Activated CD4-positive, alpha-beta memory T cell treated with anti-CD3 and anti-CD28 coated beads for 36 hours (primary cell): Measurements from ENCODE around the gene C1orf167. TPM values are rescaled to one million over a fixed set of nuclear protein-coding genes. Genes with fewer than 3 reads are reported as not detected.

Experiments used
- CTCF ChIA-PET: fragments of 350-600 bp; sonication (Branson Sonifier 250); formaldehyde crosslinking; loops from one replicate; lab custom pipeline; 2021; ENCODE audit warnings: antibody characterized with exemption, inconsistent platforms; lab: Charles Lee
- POLR2A ChIA-PET: fragments of 350-600 bp; sonication (Branson Sonifier 250); formaldehyde crosslinking; loops from one replicate; lab custom pipeline; 2021; ENCODE audit warnings: antibody characterized with exemption; lab: Charles Lee
- DNase-seq: peaks from one replicate; pipeline ENCODE4 v3.0.0-alpha.2; 2020
- H3K27ac Mint-ChIP-seq: one replicate; pipeline ENCODE4 v1.8.0; 2021; ENCODE audit warnings: mixed read lengths
- H3K27me3 Mint-ChIP-seq: one replicate; pipeline ENCODE4 v1.8.0; 2021; ENCODE audit warnings: mixed read lengths
- H3K36me3 Mint-ChIP-seq: one replicate; pipeline ENCODE4 v1.8.0; 2021; ENCODE audit warnings: mixed read lengths
- H3K4me1 Mint-ChIP-seq: one replicate; pipeline ENCODE4 v1.8.0; 2021; ENCODE audit warnings: low read depth, mixed read lengths
- H3K4me3 Mint-ChIP-seq: one replicate; pipeline ENCODE4 v1.8.0; 2021; ENCODE audit warnings: mild to moderate bottlenecking, mixed read lengths
- H3K9me3 Mint-ChIP-seq: one replicate; pipeline ENCODE4 v1.8.0; 2021; ENCODE audit warnings: mixed read lengths
- intact Hi-C: fragments of 100-400 bp; cut with micrococcal nuclease; formaldehyde crosslinking; loops from one replicate; pipeline ENCODE4 v1.15.1; 2023
- total RNA-seq, 2 experiments: library from RNA; stranded (reverse); gene quantifications; one replicate each; pipeline ENCODE4 v1.2.3, GENCODE V29; 2021

C1orf167 gene
- total RNA-seq, 2 experiments from 2014 or later, result not detected

GRCh38 chr1:11736746-11737639, 25.0 kb upstream of the C1orf167 start:
- Mint-ChIP-seq H3K9me3 (no peaks in the 10 kb centered on the region), H3K27ac (peak overlapping the region; percentile 85), H3K4me1 (peaks cover 50% of the 10 kb centered on the region), H3K4me3 (peak overlapping the region; percentile 96), H3K27me3 (no peaks in the 10 kb centered on the region), H3K36me3 (no peaks in the 10 kb centered on the region)
- POLR2A ChIA-PET, result interaction anchor here (0.8 to 1.7 kb wide), 4 partner anchors 69 to 173 kb away, joined by 3 to 11 read pairs (median 4); partner anchors contain the start of genes CLCN6 and FBXO6
- peak; percentile 60 for DNase-seq
- CTCF ChIA-PET, result interaction anchor here (1.2 to 4.2 kb wide), 4 partner anchors 12 to 87 kb away, joined by 3 to 35 read pairs (median 9); partner anchors contain the start of gene FBXO6
- intact Hi-C loops, result loop anchor here (5.0 kb wide), 1 partner anchor 70 kb away; the partner anchor contains the start of genes CLCN6 and MTHFR

GRCh38 chr1:11738096-11738495, 23.9 kb upstream of the C1orf167 start:
- CTCF ChIA-PET, result interaction anchor here (1.2 to 4.2 kb wide), 3 partner anchors 18 to 88 kb away, joined by 3 to 35 read pairs (median 11); partner anchors contain the start of gene FBXO6
- intact Hi-C loops, result loop anchor here (5.0 kb wide), 1 partner anchor 69 kb away; the partner anchor contains the start of genes CLCN6 and MTHFR
- Mint-ChIP-seq H3K36me3 (no peaks in the 10 kb centered on the region), H3K9me3 (no peaks in the 10 kb centered on the region), H3K27me3 (no peaks in the 10 kb centered on the region), H3K4me1 (peaks cover 53% of the 10 kb centered on the region), H3K27ac (no peak overlapping the region), H3K4me3 (no peak overlapping the region)
- DNase-seq, result no peak
- POLR2A ChIA-PET, result interaction anchor here (1.7 kb wide), 1 partner anchor 170 kb away, joined by 11 read pairs; no protein-coding TSS in a partner anchor

GRCh38 chr1:11738783-11739182, 23.2 kb upstream of the C1orf167 start:
- no peaks in the 10 kb centered on the region for H3K9me3 Mint-ChIP-seq
- no peak for DNase-seq
- CTCF ChIA-PET, result no interaction called here
- intact Hi-C loops, result loop anchor here (5.0 kb wide), 1 partner anchor 69 kb away; the partner anchor contains the start of genes CLCN6 and MTHFR
- H3K27ac Mint-ChIP-seq, result no peak overlapping the region
- H3K4me1 Mint-ChIP-seq, result peaks cover 52% of the 10 kb centered on the region
- no peaks in the 10 kb centered on the region for H3K36me3 Mint-ChIP-seq
- H3K27me3 Mint-ChIP-seq, result no peaks in the 10 kb centered on the region
- no peak overlapping the region for H3K4me3 Mint-ChIP-seq
- POLR2A ChIA-PET, result no interaction called here

GRCh38 chr1:11740258-11741192, 21.5 kb upstream of the C1orf167 start:
- Mint-ChIP-seq H3K27ac (peak overlapping the region; percentile 38), H3K4me1 (peaks cover 52% of the 10 kb centered on the region), H3K9me3 (no peaks in the 10 kb centered on the region), H3K36me3 (no peaks in the 10 kb centered on the region), H3K27me3 (no peaks in the 10 kb centered on the region), H3K4me3 (no peak overlapping the region)
- DNase-seq, result peak; percentile 57
- ChIA-PET POLR2A (interaction anchor here (0.7 to 1.8 kb wide), 2 partner anchors 16 to 168 kb away, joined by 3 to 6 read pairs; no protein-coding TSS in a partner anchor), CTCF (interaction anchor here (0.9 to 1.9 kb wide), 5 partner anchors 10 to 98 kb away, joined by 3 to 9 read pairs (median 3); partner anchors contain the start of gene FBXO6)
- intact Hi-C loops, result no loop called here

- H3K4me1 Mint-ChIP-seq, result peaks cover 58% of the 10 kb centered on the region
- H3K4me3 Mint-ChIP-seq, result no peak overlapping the region
- CTCF ChIA-PET, result interaction anchor here (0.7 to 1.9 kb wide), 3 partner anchors 22 to 92 kb away, joined by 3 to 9 read pairs (median 4); partner anchors contain the start of gene FBXO6
- no peak overlapping the region for H3K27ac Mint-ChIP-seq
- H3K9me3 Mint-ChIP-seq, result no peaks in the 10 kb centered on the region
- POLR2A ChIA-PET, result interaction anchor here (1.8 kb wide), 1 partner anchor 167 kb away, joined by 6 read pairs; no protein-coding TSS in a partner anchor
- no peak for DNase-seq
- H3K36me3 Mint-ChIP-seq, result no peaks in the 10 kb centered on the region
- H3K27me3 Mint-ChIP-seq, result no peaks in the 10 kb centered on the region
- intact Hi-C loops, result no loop called here
Measured at GRCh38 chr1:11741482-11741881, 20.5 kb upstream of the C1orf167 start.

GRCh38 chr1:11741919-11742558, 20.0 kb upstream of the C1orf167 start:
- CTCF ChIA-PET, result interaction anchor here (0.7 to 1.4 kb wide), 2 partner anchors 22 to 100 kb away, joined by 3 to 4 read pairs; no protein-coding TSS in a partner anchor
- Mint-ChIP-seq H3K4me1 (peaks cover 55% of the 10 kb centered on the region), H3K27me3 (no peaks in the 10 kb centered on the region), H3K4me3 (no peak overlapping the region), H3K36me3 (no peaks in the 10 kb centered on the region), H3K27ac (no peak overlapping the region), H3K9me3 (no peaks in the 10 kb centered on the region)
- intact Hi-C loops, result no loop called here
- DNase-seq, result no peak
- POLR2A ChIA-PET, result no interaction called here

- POLR2A ChIA-PET, result no interaction called here
- DNase-seq, result no peak
- H3K27me3 Mint-ChIP-seq, result no peaks in the 10 kb centered on the region
- peaks cover 46% of the 10 kb centered on the region for H3K4me1 Mint-ChIP-seq
- no peak overlapping the region for H3K27ac Mint-ChIP-seq
- intact Hi-C loops, result no loop called here
- peaks cover 4% of the 10 kb centered on the region for H3K36me3 Mint-ChIP-seq
- CTCF ChIA-PET, result interaction anchor here (1.1 kb wide), 1 partner anchor 25 kb away, joined by 4 read pairs; no protein-coding TSS in a partner anchor
- no peaks in the 10 kb centered on the region for H3K9me3 Mint-ChIP-seq
- no peak overlapping the region for H3K4me3 Mint-ChIP-seq
Measured at GRCh38 chr1:11744287-11744686, 17.7 kb upstream of the C1orf167 start.

- no peak for DNase-seq
- Mint-ChIP-seq H3K4me1 (peaks cover 29% of the 10 kb centered on the region), H3K9me3 (no peaks in the 10 kb centered on the region), H3K36me3 (peaks cover 4% of the 10 kb centered on the region), H3K27me3 (no peaks in the 10 kb centered on the region), H3K4me3 (no peak overlapping the region), H3K27ac (no peak overlapping the region)
- intact Hi-C loops, result no loop called here
- ChIA-PET POLR2A (no interaction called here), CTCF (interaction anchor here (0.9 kb wide), 1 partner anchor 500 kb away, joined by 3 read pairs; no protein-coding TSS in a partner anchor)
Measured at GRCh38 chr1:11746092-11746491, 15.9 kb upstream of the C1orf167 start.

- no peak for DNase-seq
- ChIA-PET POLR2A (no interaction called here), CTCF (no interaction called here)
- H3K4me1 Mint-ChIP-seq, result peaks cover 20% of the 10 kb centered on the region
- H3K9me3 Mint-ChIP-seq, result no peaks in the 10 kb centered on the region
- H3K4me3 Mint-ChIP-seq, result no peak overlapping the region
- H3K27me3 Mint-ChIP-seq, result no peaks in the 10 kb centered on the region
- intact Hi-C loops, result no loop called here
- H3K36me3 Mint-ChIP-seq, result peaks cover 4% of the 10 kb centered on the region
- no peak overlapping the region for H3K27ac Mint-ChIP-seq
Measured at GRCh38 chr1:11746795-11747487, 15.1 kb upstream of the C1orf167 start.
